ENCODE measurements around the gene ICAM4.

- TF ChIP-seq POLR2A (IDR thresholded peaks at IDR 0.05; ENCODE audit: extremely low read depth, insufficient read length) (no peak), CTCF (IDR thresholded peaks at IDR 0.05; ENCODE audit: low read depth, low read length) (no peak), MYC (IDR thresholded peaks at IDR 0.05; ENCODE audit: low read depth, low read length) (no peak), MAX (IDR thresholded peaks at IDR 0.05; ENCODE audit: low read depth, low read length) (no peak)
Observed at GRCh38 chr19:10284960-10285278, 1.8 kb upstream of the ICAM4 start.

All from NB4 (cell line).